Gastroesophageal sphincter (tissue), 4 donors: ENCODE data around the gene CDHR5. TPM values are rescaled to one million over a fixed set of nuclear protein-coding genes. Genes with fewer than 3 reads are reported as not detected.

Source experiments
- ATAC-seq: fragments of 150-250 bp; one replicate; pipeline ENCODE4 v1.9.1; 2016; ENCODE audit warnings: mild to moderate bottlenecking, moderate library complexity
- H3K27ac ChIP-seq, 4 donors: fragments of 200-600 bp; sonication (generic) in 3 of 4; 1 replicate in 3 of 4; 2 replicates in 1 of 4; pipeline ENCODE4 v1.5.1; 2016 to 2019
- H3K27me3 ChIP-seq: fragments of 200-600 bp; sonication (generic); one replicate; pipeline ENCODE4 v1.5.1; 2019
- H3K36me3 ChIP-seq, 2 donors: fragments of 200-600 bp; sonication (generic); one replicate each; pipeline ENCODE4 v1.5.1; 2019; ENCODE audit warnings: control low read depth in 1 of 2
- H3K4me1 ChIP-seq, 3 donors: fragments of 200-600 bp; sonication (generic); 1 replicate in 2 of 3; 2 replicates in 1 of 3; pipeline ENCODE4 v1.5.1; 2016 to 2019; ENCODE audit warnings: control low read depth in 2 of 3
- H3K4me3 ChIP-seq, 2 donors: fragments of 200-600 bp; sonication (generic); one replicate each; pipeline ENCODE4 v1.5.1; 2019; ENCODE audit warnings: mild to moderate bottlenecking in 1 of 2, moderate library complexity in 1 of 2
- H3K9me3 ChIP-seq, 3 donors: fragments of 200-600 bp; sonication (generic); one replicate each; pipeline ENCODE4 v1.5.1; 2017 to 2019; ENCODE audit warnings: control low read depth in 2 of 3
- EP300 ChIP-seq: sonication (generic); formaldehyde crosslinking; IDR thresholded peaks from one replicate; pipeline ENCODE4 v1.6.1; 2017; ENCODE audit warnings: antibody characterized with exemption, mild to moderate bottlenecking
- POLR2A ChIP-seq, 2 donors: fragments of 450-650 bp; IDR thresholded peaks; one replicate each; pipeline ENCODE4 v1.6.1; 2017; ENCODE audit warnings: antibody characterized with exemption in 2 of 2, mild to moderate bottlenecking in 2 of 2, moderate library complexity in 1 of 2
- POLR2AphosphoS5 ChIP-seq: sonication (generic); formaldehyde crosslinking; IDR thresholded peaks from one replicate; pipeline ENCODE4 v1.6.1; 2017; ENCODE audit warnings: antibody characterized with exemption
- WGBS, 2 donors: methylation state at CpG; one replicate each; pipeline ENCODE4 v1.1.5; 2018; ENCODE audit warnings: low coverage in 1 of 2; 5-methylcytosine and 5-hydroxymethylcytosine counted together
- total RNA-seq, 4 donors: library from RNA; depleted of rRNA; stranded (reverse); fragments of >200 nt; gene quantifications; one replicate each; pipeline ENCODE4 v1.1.0, GENCODE V29; 2016
- TF ChIP-seq, protein P1 (sequence below), 4 experiments: fragments of 200-600 bp in 2 of 4; fragments of 450-650 bp in 2 of 4; sonication (generic) in 1 of 4; IDR thresholded peaks; one replicate each; pipeline ENCODE4 v1.5.1; 2017 to 2019; ENCODE audit warnings: antibody characterized with exemption in 4 of 4, mild to moderate bottlenecking in 2 of 4, moderate library complexity in 2 of 4

Gene CDHR5
- total RNA-seq, 4 donors from 2014 or later: not detected

DNA sequence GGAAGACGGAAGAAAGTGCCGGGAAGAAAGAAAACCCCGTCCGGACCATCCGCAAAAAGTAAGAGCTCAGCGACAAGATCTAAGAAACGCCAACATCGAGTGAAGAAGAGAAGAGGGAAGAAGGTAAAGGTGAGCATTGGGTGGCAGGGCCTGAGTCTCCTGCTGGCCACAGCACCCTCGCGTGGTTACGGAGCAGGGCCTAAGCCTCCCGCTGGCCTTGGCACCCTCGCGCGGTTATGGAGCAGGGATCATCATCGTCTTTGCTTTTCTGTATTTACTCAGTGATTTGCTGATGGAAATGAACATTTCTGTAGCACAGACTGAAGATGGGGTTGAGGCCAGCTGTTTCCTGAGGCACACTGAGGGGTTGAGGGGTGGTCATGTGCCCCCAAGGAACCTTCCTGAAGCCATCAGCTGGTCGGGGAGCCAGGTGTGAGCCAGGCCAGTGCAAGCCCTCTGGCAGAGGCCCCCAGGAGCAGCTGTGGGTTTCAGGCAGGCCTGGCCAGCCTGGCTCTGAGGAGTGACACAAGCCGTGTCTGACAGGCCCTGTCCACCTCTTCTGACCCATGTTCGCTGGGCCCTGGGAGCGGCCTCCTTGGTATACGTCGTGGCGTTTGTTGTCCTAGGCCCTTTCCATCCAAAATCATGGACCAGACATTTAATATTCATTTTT is 23.0 kb downstream of the CDHR5 start:
- Histone ChIP-seq H3K36me3 (peaks cover 0 to 100% of the 10 kb centered on the region in 2 donors), H3K9me3 (no peaks in the 10 kb centered on the region), H3K4me3 (no peak overlapping the region), H3K27ac (no peak overlapping the region), H3K4me1 (peaks cover 0 to 13% (median 0%) of the 10 kb centered on the region in 3 donors), H3K27me3 (no peaks in the 10 kb centered on the region)
- no peak for ATAC-seq
- WGBS, 2 donors: 89 to 92% methylated on average over 8 to 22 of the region's 23 CpGs
- TF ChIP-seq EP300: no peak
- TF ChIP-seq, protein P1, sequence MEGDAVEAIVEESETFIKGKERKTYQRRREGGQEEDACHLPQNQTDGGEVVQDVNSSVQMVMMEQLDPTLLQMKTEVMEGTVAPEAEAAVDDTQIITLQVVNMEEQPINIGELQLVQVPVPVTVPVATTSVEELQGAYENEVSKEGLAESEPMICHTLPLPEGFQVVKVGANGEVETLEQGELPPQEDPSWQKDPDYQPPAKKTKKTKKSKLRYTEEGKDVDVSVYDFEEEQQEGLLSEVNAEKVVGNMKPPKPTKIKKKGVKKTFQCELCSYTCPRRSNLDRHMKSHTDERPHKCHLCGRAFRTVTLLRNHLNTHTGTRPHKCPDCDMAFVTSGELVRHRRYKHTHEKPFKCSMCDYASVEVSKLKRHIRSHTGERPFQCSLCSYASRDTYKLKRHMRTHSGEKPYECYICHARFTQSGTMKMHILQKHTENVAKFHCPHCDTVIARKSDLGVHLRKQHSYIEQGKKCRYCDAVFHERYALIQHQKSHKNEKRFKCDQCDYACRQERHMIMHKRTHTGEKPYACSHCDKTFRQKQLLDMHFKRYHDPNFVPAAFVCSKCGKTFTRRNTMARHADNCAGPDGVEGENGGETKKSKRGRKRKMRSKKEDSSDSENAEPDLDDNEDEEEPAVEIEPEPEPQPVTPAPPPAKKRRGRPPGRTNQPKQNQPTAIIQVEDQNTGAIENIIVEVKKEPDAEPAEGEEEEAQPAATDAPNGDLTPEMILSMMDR (IDR thresholded peaks at IDR 0.05): no peak
- no peak for TF ChIP-seq POLR2AphosphoS5
- no peak for TF ChIP-seq POLR2A (IDR thresholded peaks at IDR 0.05)

DNA sequence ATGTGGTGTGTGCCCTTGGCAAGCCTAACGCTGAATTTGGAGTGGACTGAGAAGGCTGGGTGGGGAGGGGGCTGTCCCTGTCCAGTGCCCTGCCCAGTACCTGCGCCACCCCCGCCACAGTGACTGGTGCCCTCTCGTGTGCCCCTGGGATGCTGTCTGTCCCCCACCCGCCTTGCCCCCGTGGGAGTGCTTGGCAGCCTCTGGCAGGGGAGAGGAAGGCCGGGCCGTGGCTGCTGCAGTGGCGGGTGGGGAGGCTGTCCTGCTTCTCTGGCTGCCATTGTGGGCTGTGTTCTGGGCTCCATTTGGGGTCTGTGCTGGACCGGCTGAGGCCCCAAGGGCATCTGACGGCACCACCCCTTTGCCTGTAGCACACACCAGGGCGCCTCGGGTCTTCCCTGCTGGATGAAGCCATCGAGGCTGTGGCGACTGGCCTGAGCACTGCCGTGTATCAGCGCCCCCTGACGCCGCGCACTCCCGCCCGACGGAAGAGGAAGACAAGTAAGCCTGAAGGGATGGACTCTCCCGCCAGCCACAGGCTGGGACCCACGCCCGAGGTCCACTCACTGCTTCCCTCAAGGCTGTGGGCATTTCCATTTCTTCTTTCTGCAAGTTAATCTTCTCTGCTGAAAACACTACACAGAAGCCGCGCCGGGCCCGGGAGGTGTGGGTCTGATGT is 26.6 kb downstream of the CDHR5 start:
- WGBS, 2 donors: 96% methylated on average over 4 of the region's 30 CpGs
- H3K27ac ChIP-seq: no peak overlapping the region
- no peaks in the 10 kb centered on the region for H3K4me1 ChIP-seq
- ATAC-seq: no peak
- H3K36me3 ChIP-seq: peaks cover 0 to 100% of the 10 kb centered on the region in 2 donors
- TF ChIP-seq, protein P1 (IDR thresholded peaks at IDR 0.05): no peak
- TF ChIP-seq POLR2AphosphoS5 (no peak), POLR2A (IDR thresholded peaks at IDR 0.05) (no peak), EP300 (no peak)
- no peaks in the 10 kb centered on the region for H3K27me3 ChIP-seq
- no peak overlapping the region for H3K4me3 ChIP-seq
- no peaks in the 10 kb centered on the region for H3K9me3 ChIP-seq

DNA sequence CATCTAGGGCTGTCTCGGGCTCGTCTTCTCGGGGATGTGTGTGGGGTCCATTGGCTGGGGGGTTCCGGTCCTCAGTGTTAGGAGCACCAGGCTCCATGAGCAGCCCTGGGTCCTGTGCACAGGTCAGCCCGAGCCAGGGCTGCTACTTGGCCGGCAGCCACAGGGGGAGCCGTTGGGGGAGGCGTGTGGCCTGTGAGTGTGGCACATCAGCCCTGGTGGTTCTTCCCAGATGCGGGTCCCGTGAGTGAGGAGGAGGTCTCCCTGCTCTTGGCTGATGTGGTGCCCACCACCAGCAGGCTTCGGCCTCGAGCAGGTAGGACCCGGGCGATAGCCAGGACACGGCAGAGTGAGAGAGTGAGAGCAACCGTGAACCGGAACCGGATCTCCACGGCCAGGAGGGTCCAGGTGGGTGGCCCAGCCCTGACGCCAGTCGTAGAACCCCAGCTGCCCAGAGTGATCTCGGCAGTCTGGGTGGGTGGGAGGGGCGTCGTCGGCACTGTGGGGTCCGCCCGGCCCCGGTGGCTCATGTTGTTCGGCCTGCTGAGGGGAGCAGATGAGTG is 27.5 kb downstream of the CDHR5 start:
- Histone ChIP-seq H3K4me1 (no peaks in the 10 kb centered on the region), H3K27me3 (no peaks in the 10 kb centered on the region), H3K27ac (no peak overlapping the region), H3K9me3 (no peaks in the 10 kb centered on the region), H3K4me3 (no peak overlapping the region), H3K36me3 (peaks cover 0 to 100% of the 10 kb centered on the region in 2 donors)
- WGBS, 2 donors: no CpG with 5 or more reads among the region's 29 CpGs
- no peak for ATAC-seq
- TF ChIP-seq, protein P1 (IDR thresholded peaks at IDR 0.05): no peak
- TF ChIP-seq EP300 (no peak), POLR2AphosphoS5 (no peak), POLR2A (IDR thresholded peaks at IDR 0.05) (no peak)

DNA sequence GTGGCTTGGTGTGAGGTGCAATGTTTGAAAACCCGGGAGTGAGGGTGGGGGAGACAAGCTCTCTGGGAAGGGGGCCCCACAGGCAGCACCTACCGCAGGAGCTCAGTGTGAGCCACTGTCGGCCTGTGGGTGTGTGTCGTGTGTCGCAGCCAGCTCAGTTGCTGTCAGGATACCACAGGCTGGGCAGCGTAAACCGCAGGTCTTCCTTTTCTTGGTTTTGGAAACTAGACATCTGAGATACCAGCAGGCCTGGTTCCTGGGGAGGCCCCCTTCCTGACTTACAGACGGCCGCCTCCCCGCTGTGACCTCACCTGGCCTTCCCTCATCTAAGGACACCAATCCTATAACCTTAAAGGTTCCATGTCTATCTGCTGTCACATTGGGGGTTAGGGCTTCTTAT is 28.4 kb downstream of the CDHR5 start:
- peaks cover 0 to 100% of the 10 kb centered on the region in 2 donors for H3K36me3 ChIP-seq
- H3K4me1 ChIP-seq: no peaks in the 10 kb centered on the region
- H3K9me3 ChIP-seq: no peaks in the 10 kb centered on the region
- H3K27ac ChIP-seq: no peak overlapping the region
- no peaks in the 10 kb centered on the region for H3K27me3 ChIP-seq
- no peak overlapping the region for H3K4me3 ChIP-seq
- 81 to 86% methylated on average over 7 to 9 of the region's 10 CpGs for WGBS, 2 donors
- TF ChIP-seq POLR2A (IDR thresholded peaks at IDR 0.05) (no peak), POLR2AphosphoS5 (no peak), EP300 (no peak)
- TF ChIP-seq, protein P1 (IDR thresholded peaks at IDR 0.05): no peak
- ATAC-seq: no peak
